NCI-H146 (cell line): Measurements from ENCODE around the gene CNTNAP2.
"Not testable (repeated sequence)": the region's sequence is repeated elsewhere in the genome, so short reads cannot be mapped to it uniquely, and the experiment has no call there.

ENCODE experiments used
- DNase-seq: peaks from one replicate; lab custom pipeline; 2025; lab: John Stamatoyannopoulos, UW

Gene CNTNAP2

DNA sequence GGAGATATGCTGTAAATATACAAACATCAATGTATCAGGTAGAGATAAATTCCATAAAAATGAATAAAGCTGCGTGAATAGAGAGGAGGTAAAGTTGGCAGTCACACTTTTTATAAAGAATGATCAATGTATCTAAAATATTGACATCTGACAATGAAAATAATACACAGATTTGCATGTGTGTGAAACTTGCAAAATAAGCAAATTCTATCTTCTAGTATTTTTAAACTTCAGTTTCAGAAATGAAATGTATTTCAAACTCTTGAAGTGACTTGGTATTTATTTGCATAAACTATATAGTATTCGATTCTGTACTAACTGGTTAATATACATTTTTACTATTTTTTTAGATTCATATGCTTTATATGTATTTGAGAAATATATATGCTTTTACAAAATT, 986.6 kb downstream of the CNTNAP2 start:
- DNase-seq = no peak

DNA sequence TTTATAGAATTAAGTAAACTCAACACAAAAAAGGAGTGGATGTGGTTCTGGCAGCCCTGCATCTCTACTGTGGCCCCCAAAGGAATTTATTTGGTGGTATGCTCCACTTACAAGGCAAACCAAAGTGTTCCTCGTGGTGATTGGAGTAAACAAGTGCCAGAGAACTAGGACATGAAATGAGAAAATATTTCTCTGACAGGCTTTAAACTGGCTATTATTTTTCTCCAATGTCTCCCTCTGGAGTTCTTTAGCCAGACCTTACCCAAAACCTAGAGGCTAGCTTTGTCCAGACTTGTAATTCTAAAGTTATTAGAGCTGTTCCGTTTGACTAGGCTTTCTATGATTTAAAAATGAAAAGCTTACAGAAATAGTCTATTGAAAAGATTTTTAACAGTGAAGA, 990.1 kb downstream of the CNTNAP2 start:
- no peak for DNase-seq

- DNase-seq = not testable (repeated sequence)
These were observed 997.9 kb downstream of the CNTNAP2 start for GRCh38 chr7:147114525-147114924.

DNA sequence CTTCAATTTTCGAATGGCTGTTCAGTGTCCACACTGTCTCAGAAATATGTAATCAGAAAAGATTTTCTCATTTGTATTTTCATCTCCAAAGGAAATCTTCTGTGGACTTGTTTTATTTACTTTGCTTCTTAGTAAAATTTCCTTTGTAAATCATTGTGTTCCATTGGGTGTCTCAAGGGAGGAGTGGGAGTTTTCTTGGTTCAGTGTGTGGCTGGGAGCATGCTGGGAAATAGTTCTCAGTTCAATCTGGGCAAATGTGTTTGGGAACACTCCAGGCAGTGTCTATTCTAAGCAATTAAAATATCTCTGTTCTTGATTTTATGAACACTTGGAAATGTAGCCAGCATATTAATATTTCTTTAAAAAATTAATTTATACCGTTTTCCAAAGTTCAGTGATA, 1019.8 kb downstream of the CNTNAP2 start:
- DNase-seq = no peak

DNA sequence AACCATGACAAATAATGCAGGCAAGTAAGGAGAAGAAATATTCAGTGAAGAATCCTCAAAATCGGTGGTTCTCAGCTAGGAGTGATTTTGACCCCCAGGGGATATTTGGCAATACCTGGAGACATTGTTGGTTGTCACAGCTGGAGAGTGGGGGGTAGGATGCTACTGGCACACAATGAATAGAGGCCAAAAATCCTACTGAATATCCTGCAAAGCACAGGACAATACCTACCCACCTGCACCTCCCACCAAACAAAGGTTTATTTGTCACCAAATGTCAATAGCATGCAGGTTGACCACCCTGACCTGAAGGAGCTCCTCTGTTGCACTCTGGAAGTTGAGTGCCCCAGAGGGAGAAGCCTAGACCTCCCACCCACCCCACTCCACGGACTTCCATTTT, 1028.6 kb downstream of the CNTNAP2 start:
- DNase-seq = peak; percentile 84

- no peak for DNase-seq
These were observed 1029.6 kb downstream of the CNTNAP2 start for GRCh38 chr7:147146169-147146568.

DNA sequence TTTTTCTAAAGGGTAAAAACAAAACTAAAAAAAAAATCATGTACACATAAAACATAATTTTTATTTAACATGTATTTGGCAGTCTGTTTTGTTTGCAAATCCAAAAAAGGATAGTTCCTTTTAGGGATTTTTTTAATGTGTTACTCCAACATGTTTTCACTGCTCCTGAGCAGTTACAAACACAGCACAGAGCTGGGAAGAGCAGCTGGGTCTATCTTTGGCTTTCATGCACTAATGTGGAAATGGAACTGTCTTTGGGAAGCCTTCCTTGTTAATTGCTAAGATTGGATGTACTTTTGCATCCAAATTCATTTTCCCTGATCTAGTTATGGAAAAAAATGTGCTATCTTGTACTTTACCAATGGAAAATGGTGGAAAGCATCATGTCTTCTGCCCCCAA, 1035.1 kb downstream of the CNTNAP2 start:
- peak; percentile 40 for DNase-seq

DNA sequence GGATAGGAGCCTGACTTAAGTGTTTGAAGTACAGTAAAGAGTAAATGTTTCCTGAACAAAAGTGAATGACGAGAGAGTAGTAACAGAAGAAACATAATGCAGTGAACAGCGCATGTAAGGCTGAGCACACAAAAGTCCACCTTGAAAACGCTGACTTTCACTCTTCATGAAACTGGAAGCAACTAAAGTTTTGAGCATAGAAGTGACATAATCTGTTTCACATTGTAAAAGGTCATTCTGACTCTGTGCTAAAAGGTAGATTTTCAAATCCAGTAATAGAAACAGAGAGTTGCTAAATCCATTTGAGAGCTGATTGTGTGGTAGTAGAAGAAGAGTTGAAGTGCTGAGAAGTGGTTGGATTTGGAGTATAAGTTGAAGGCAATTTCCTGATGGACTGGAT, 1037.0 kb downstream of the CNTNAP2 start:
- DNase-seq = no peak

DNA sequence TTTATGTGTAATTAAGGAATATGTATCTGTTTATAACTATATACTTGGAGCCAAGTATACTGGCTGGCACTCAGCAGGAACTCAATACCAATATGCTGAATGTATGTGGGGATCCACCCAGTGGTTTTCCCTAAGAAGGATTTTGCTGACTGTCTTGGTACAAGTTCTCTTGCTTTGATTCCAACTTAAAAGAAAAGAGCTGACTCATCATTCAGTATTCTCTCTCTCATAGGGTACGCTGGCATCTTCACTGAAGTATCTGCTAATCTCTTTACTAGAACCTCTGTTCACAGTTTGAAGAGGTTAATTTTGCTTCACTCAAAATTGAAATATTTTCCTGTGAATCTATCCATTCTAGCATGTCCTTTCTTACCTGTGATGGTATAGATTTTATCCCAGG, 1044.8 kb downstream of the CNTNAP2 start:
- DNase-seq = no peak

DNA sequence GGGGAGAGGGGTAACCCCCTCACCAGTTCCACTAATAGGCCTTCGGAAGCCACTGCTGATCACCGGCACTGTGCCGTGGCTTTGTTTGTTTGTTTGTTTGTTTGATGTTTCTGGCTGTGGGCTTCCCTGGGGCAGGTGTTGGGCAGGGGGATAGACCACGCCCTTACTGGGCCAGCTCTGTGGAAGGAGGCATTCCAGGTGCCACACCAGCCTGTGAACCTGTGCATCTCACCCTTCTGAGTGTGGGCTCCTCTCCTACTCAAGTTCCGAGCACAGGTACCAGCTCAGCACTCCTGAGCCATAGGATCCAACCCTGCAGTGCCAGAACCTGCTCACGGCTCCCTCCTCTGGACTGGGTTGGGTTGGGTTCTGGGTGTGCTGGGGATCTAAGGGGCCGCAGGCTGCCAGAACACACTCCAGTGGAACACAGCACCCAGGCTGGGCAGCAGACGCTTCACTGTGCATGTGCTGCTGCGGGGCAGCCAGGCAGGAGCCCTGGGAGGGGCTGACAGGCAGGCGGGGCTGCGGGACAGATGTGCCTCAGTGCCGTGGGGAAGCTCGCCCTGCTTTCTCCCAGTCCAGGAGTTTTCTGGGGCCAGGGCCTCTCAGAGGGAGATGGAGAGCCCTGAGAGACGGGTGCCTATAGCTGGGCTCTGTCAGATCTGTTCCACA, 1053.9 kb downstream of the CNTNAP2 start:
- DNase-seq = no peak

- no peak for DNase-seq
These were observed 1054.4 kb downstream of the CNTNAP2 start for GRCh38 chr7:147171013-147171391.

DNA sequence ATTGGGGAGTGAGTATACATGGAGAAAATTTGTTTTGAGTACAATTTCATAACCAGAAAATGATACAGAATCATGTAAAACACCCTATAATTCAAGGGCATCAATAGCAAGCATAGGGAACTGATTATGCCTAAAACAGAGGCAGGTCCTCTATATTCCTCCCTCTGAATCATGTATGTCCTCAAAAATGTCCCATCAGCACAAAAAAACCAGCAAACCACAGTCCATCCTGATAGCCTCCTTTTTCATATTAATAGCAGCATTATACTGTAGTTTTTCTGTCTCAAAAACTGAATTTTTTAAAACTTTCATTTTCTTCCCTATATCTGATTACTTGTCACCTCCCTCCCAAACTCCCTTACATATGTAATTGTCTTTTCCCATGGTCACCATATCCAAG, 1057.3 kb downstream of the CNTNAP2 start:
- no peak for DNase-seq

DNA sequence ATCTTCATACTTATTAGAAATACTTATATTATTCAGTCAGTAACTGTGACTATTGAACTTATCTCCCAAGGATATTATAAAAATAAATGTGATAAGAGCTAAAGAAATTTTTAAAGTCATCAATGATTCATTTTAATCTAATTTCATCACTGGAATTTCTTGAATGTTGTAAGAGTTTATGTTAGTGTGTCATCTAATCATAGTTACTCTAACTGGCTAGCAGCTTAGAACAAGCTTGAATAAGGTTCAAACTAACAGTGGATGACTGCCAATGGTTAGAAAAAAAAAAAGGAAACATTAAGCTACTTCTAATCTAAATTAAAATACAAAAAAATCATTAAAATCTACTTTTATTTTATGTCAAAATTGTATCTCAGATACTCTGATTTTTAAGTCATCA, 1066.3 kb downstream of the CNTNAP2 start:
- DNase-seq = no peak

DNA sequence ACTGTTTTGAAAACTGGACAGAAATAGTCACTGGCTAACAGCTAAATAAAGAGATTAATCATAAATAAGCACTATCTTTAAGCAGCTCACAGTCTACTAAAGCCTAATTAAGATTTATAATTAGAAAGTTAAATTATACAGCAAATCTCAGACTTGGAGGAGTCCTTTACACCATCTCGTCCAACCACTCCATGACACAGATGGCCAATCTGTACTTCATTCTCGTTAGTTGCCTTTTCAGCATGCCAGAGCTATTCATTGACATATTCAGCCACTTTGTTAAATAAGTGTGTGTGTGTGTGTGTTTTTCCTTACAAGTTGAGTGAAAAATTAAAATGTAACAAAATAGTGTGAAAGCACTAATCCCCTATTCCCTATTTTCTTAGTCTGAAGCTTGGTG, 1066.7 kb downstream of the CNTNAP2 start:
- no peak for DNase-seq

- DNase-seq = no peak
These were observed 1071.9 kb downstream of the CNTNAP2 start for GRCh38 chr7:147188467-147188866.

- no peak for DNase-seq
These were observed 1076.9 kb downstream of the CNTNAP2 start for GRCh38 chr7:147193476-147193875.

GRCh38 chr7:147196481-147196880, 1079.9 kb downstream of the CNTNAP2 start:
- DNase-seq = no peak

DNA sequence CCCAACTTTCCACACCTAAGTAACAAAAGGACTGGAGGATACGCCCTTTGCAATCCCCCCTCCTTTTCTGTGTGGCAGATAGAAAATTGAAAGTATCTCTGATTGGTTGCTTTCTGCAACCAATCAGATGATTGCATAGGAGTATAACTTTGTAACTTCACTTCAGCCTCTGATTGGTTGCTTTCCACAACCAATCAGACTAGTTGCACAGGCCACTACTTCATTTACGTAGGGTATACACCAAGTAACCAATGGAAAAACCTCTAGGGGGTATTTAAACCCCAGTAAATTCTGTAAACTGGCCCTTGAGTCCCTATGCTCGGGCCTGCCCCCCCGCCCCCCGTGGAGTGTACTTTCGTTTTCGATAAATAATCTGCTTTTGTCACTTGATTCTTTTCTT, 1080.4 kb downstream of the CNTNAP2 start:
- DNase-seq = no peak

DNA sequence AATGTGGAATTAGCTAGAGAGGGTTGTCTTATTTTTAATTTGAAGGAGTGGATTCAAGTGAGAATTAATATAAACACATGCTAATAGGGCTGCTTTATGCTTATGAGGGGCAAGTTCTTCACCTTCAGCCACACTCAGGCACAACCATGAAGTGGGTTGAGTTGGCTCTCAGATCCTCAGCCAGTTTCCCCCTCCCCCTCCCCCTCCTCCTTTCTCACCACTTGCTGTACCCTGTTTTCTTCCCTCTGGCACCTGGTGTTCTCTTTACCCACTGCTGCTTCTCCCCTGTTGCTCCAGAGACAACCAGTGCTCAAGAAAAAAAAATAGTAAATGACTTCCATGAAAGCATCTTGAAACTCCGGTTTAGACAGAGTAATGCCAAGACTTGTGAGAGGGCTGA, 1083.3 kb downstream of the CNTNAP2 start:
- DNase-seq = no peak

DNA sequence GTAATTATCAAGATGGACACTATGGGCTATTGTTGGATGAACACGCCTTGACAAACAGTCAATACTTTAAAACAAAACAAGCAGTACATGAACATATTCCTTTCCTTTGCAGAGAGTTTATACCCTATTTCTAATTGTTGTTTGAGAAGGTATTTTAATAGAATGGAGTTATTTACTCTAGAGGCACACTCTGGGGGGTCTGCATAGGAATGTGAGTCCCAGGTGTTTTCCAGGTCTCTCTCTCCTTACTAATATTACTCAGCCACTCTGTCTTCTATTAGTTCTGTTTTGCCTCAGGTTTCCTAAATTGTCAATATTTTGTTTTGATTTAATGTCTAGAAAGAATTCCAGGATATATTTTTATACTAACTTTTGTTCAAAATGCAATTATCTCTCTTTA, 1091.4 kb downstream of the CNTNAP2 start:
- DNase-seq = peak; percentile 56

DNA sequence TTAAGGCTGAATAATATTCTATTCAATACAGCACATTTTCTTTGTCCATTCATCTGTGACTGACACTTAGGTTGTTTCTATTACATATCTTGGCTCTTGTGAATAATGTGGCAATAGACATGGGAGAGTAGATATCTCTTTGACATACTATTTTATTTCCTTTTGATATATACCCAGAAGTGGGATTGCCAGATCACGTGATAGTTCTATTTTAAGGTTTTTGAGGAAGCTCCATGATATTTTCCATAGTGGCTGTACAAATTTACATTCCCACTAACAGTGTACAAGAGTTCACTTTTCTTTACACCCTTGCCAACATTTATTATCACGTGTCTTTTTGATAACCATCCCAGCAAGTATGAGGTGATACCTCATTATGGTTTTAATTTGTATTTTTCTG, 1114.7 kb downstream of the CNTNAP2 start:
- no peak for DNase-seq

DNA sequence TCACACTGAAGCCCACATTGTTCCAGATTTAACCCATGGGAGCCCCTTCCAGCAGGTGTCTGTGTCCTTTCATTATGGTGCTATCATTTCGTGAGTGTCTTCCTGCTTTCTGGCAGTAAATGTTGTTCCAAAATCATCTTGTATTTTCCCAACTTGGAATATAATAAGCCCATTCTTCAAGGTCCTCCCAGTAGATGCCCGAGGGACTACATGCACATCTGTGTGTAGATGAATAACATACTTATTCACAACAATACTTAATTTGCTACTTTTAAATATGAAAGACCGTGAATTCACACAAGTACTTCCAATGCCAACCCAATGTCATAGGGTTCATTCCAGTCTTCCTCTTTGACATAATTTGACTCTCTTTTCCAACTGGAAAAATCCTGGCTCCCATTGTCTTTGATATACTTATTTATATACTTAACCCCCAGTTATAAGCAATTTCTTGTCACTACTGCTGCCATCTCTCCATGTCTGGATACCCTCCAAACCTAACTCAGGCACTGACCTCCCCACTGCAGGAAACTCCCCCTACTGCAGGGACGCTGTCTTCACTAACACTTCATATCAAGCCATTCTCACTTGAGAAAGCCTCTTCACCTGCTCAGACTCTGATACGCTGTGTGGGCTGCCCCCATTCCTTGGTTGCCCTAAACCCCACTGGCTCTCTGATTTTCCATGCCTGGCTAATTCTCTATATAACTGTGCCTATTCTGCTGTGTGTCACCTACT, 1119.2 kb downstream of the CNTNAP2 start:
- DNase-seq = no peak

- DNase-seq = peak; percentile 10
These were observed 1123.9 kb downstream of the CNTNAP2 start for GRCh38 chr7:147240468-147240867.

- DNase-seq = peak; percentile 32
These were observed 1128.7 kb downstream of the CNTNAP2 start for GRCh38 chr7:147245274-147245673.
